Stimulated activated CD4-positive, alpha-beta T cell treated with anti-CD3 and anti-CD28 coated beads, Interleukin-12 subunit alpha, Interleukin-12 subunit beta, amount 100 ng/mL, for 24 hours (primary cell): Measurements from ENCODE around the gene SRD5A2.
"Not testable (repeated sequence)": the region's sequence is repeated elsewhere in the genome, so short reads cannot be mapped to it uniquely, and the experiment has no call there.

Experiments
- DNase-seq, 2 experiments: peaks; one replicate each; pipeline ENCODE4 v3.0.0-alpha.2; 2020; ENCODE audit warnings: low read depth in 2 of 2

Gene SRD5A2

GRCh38 chr2:31533036-31533435, 47.7 kb downstream of the SRD5A2 start:
- no peak for DNase-seq

- DNase-seq: no peak
These were observed 49.6 kb downstream of the SRD5A2 start for GRCh38 chr2:31531101-31531500.

- DNase-seq: no peak
These were observed 51.5 kb downstream of the SRD5A2 start for GRCh38 chr2:31529256-31529655.

GRCh38 chr2:31528823-31529222, 51.9 kb downstream of the SRD5A2 start:
- no peak for DNase-seq

GRCh38 chr2:31526946-31527732, 53.6 kb downstream of the SRD5A2 start:
- DNase-seq: no peak

- no peak for DNase-seq
These were observed 54.9 kb downstream of the SRD5A2 start for GRCh38 chr2:31525876-31526275.

GRCh38 chr2:31524592-31524991, 56.1 kb downstream of the SRD5A2 start:
- DNase-seq: no peak

GRCh38 chr2:31523871-31524492, 56.8 kb downstream of the SRD5A2 start:
- DNase-seq: peak; percentile 14 to 52

- DNase-seq: no peak
These were observed 58.0 kb downstream of the SRD5A2 start for GRCh38 chr2:31522786-31523185.

GRCh38 chr2:31517442-31518203, 63.1 kb downstream of the SRD5A2 start:
- no peak for DNase-seq

- no peak for DNase-seq
These were observed 65.2 kb downstream of the SRD5A2 start for GRCh38 chr2:31515586-31515985.

GRCh38 chr2:31513553-31513952, 67.2 kb downstream of the SRD5A2 start:
- DNase-seq: no peak

GRCh38 chr2:31511376-31511775, 69.4 kb downstream of the SRD5A2 start:
- DNase-seq: no peak

GRCh38 chr2:31505111-31505510, 75.6 kb downstream of the SRD5A2 start:
- DNase-seq: no peak

GRCh38 chr2:31504311-31504710, 76.4 kb downstream of the SRD5A2 start:
- no peak for DNase-seq

GRCh38 chr2:31496451-31496874, 84.3 kb downstream of the SRD5A2 start:
- not testable (repeated sequence) for DNase-seq

GRCh38 chr2:31489339-31489738, 91.4 kb downstream of the SRD5A2 start:
- DNase-seq: not testable (repeated sequence)

GRCh38 chr2:31483246-31483645, 97.5 kb downstream of the SRD5A2 start:
- DNase-seq: no peak

GRCh38 chr2:31476511-31477180, 104.1 kb downstream of the SRD5A2 start:
- no peak for DNase-seq

GRCh38 chr2:31475692-31476091, 105.0 kb downstream of the SRD5A2 start:
- DNase-seq: no peak

GRCh38 chr2:31474296-31474695, 106.4 kb downstream of the SRD5A2 start:
- no peak for DNase-seq
